HFF-Myc (cell line): Measurements from ENCODE around the gene KRT15.
A peak's percentile ranks its signal among the peaks of the same experiment; 100 is the strongest.

ENCODE experiments used
- DNase-seq: peaks from one replicate; pipeline ENCODE4 v3.0.0-alpha.2; 2011; ENCODE audit warnings: low read depth; ENCODE audit errors: extremely low read depth
- H3K4me3 ChIP-seq: replicated peaks from 2 replicates; pipeline ENCODE4 v1.5.1; 2011; ENCODE audit warnings: low read depth, mild to moderate bottlenecking, control low read depth, low read length
- CTCF ChIP-seq: IDR thresholded peaks from 2 replicates; pipeline ENCODE4 v1.5.1; 2012; ENCODE audit warnings: mild to moderate bottlenecking, low read depth, low read length, control low read depth; ENCODE audit errors: missing control alignments

Gene KRT15

GRCh38 chr17:41551365-41551764 is 32.7 kb upstream of the KRT15 start:
- DNase-seq: no peak
- no peak overlapping the region for H3K4me3 ChIP-seq
- TF ChIP-seq CTCF: no peak

GRCh38 chr17:41549596-41550039 is 30.9 kb upstream of the KRT15 start:
- no peak overlapping the region for H3K4me3 ChIP-seq
- no peak for DNase-seq
- no peak for TF ChIP-seq CTCF

GRCh38 chr17:41548844-41549595 is 30.3 kb upstream of the KRT15 start:
- DNase-seq: peak; percentile 74
- H3K4me3 ChIP-seq: no peak overlapping the region
- TF ChIP-seq CTCF: peak; percentile 89

- TF ChIP-seq CTCF: no peak
- no peak overlapping the region for H3K4me3 ChIP-seq
- DNase-seq: peak; percentile 91
These were observed 29.5 kb upstream of the KRT15 start for GRCh38 chr17:41547921-41548843.

- DNase-seq: no peak
- no peak for TF ChIP-seq CTCF
- H3K4me3 ChIP-seq: no peak overlapping the region
These were observed 28.7 kb upstream of the KRT15 start for GRCh38 chr17:41547378-41547841.

GRCh38 chr17:41546819-41547218 is 28.1 kb upstream of the KRT15 start:
- no peak for DNase-seq
- H3K4me3 ChIP-seq: no peak overlapping the region
- no peak for TF ChIP-seq CTCF
